HG03060 (cell line): ENCODE measurements around the gene TNPO2.
"Not testable (repeated sequence)": the region's sequence is repeated elsewhere in the genome, so short reads cannot be mapped to it uniquely, and the experiment has no call there.

Experiments
- ATAC-seq: cut with Tn5 transposase; IDR thresholded peaks from one replicate; pipeline ENCODE4 v1.9.1; 2021; ENCODE audit warnings: low read depth, moderate number of reproducible peaks; ENCODE audit not compliant: unreplicated experiment

TNPO2 gene

GRCh38 chr19:12708641-12709040 is 15.1 kb downstream of the TNPO2 start:
- ATAC-seq: no peak

GRCh38 chr19:12706332-12706718 is 17.4 kb downstream of the TNPO2 start:
- ATAC-seq: no peak

GRCh38 chr19:12705654-12706331 is 17.9 kb downstream of the TNPO2 start:
- no peak for ATAC-seq

GRCh38 chr19:12705169-12705568 is 18.6 kb downstream of the TNPO2 start:
- no peak for ATAC-seq

GRCh38 chr19:12703046-12703445 is 20.7 kb downstream of the TNPO2 start:
- ATAC-seq: no peak

- ATAC-seq: no peak
Observed at GRCh38 chr19:12701596-12702282, 22.0 kb downstream of the TNPO2 start.

- ATAC-seq: no peak
Observed at GRCh38 chr19:12698138-12698537, 25.6 kb downstream of the TNPO2 start.

GRCh38 chr19:12697425-12697824 is 26.3 kb downstream of the TNPO2 start:
- not testable (repeated sequence) for ATAC-seq

GRCh38 chr19:12696366-12697335 is 27.1 kb downstream of the TNPO2 start, which contains the start of gene FBXW9:
TSS of gene FBXW9 (minus strand) at chr19:12696631. CDS start at chr19:12696581, 50 bp downstream.
- ATAC-seq: peak; percentile 63

GRCh38 chr19:12695997-12696365 is 27.8 kb downstream of the TNPO2 start:
- ATAC-seq: no peak

GRCh38 chr19:12695514-12695913 is 28.2 kb downstream of the TNPO2 start:
- ATAC-seq: no peak

- no peak for ATAC-seq
Observed at GRCh38 chr19:12695096-12695495, 28.6 kb downstream of the TNPO2 start.

- ATAC-seq: no peak
Observed at GRCh38 chr19:12694641-12695040, 29.1 kb downstream of the TNPO2 start.

- no peak for ATAC-seq
Observed at GRCh38 chr19:12692960-12693359, 30.8 kb downstream of the TNPO2 start.

- ATAC-seq: no peak
Observed at GRCh38 chr19:12689581-12690216, 34.0 kb downstream of the TNPO2 start.

GRCh38 chr19:12689012-12689411 is 34.7 kb downstream of the TNPO2 start:
- no peak for ATAC-seq

GRCh38 chr19:12687496-12688196 is 36.1 kb downstream of the TNPO2 start, which contains the start of gene GNG14:
TSS of gene GNG14 (plus strand) at chr19:12687998. CDS start at chr19:12688049, 51 bp downstream.
- no peak for ATAC-seq

- ATAC-seq: no peak
Observed at GRCh38 chr19:12685831-12686230, 37.9 kb downstream of the TNPO2 start.

- peak; percentile 76 for ATAC-seq
Observed at GRCh38 chr19:12681074-12681987, 42.4 kb downstream of the TNPO2 start, which contains the start of gene DHPS. TSS of gene DHPS (minus strand) at chr19:12681880. CDS start at chr19:12681766, 114 bp downstream.
